Dedifferentiated amniotic fluid mesenchymal stem cell (primary cell): Measurements from ENCODE around the gene EPHB1.
"Not testable (repeated sequence)": the region's sequence is repeated elsewhere in the genome, so short reads cannot be mapped to it uniquely, and the experiment has no call there.

Experiments used
- DNase-seq: peaks from one replicate; pipeline ENCODE4 v3.0.0-alpha.2; 2016; ENCODE audit errors: extremely low spot score

Gene EPHB1

DNA sequence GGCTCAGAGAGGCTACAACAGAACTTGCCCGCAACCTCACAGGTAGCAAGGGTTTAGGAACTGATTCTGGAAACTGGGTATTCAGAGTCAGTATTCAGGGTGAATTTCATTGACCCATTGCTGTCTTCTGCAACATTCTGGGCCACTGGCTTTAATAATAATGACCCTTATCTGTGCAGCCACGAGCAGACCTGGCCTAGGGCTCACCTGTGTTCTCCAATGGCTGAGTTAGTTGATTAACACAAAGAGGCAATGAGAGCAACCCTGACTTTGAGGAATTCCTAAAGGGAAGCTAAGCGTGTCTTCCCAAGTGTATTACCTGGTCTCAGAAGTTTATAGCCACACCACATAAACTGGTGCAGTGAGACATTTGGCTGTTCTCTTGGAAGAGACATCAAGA is 289.9 kb downstream of the EPHB1 start:
- no peak for DNase-seq

DNA sequence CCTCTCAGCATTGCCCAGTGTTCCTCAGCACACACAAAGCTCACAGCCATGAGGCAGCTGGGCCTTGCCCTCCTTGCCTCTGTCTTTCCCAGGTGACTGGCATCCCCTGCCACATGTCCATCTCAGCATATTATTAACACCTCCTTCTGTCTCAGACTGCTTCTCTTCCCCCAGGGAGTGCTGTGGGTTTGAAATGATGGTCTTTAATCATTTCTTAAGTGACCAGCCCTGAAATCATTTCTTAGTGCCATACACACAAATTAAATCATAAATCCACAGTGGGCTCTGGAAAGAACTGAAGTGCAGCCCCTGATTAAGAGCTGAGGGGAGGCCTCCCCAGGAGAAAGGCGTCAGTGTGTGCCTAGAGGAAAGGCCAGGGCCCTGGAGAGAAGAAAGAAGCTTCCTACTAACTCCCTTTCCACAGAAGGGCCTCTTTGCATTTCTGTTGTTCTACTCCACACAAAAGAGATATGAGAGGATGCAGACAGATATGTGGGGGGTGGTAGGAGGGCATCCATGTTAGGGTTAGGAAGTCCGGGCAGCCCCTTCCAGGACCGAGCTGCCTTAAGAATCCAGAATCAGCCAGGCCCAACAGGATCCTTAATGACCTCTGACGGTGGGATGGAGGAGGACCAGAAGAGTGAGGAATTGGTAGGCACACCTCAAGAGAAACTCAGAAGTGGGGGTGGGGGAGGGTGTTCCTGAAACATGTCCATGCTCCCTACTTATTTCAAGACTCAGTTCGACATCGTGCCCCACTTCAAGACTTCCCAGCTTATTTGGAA is 290.8 kb downstream of the EPHB1 start:
- no peak for DNase-seq

DNA sequence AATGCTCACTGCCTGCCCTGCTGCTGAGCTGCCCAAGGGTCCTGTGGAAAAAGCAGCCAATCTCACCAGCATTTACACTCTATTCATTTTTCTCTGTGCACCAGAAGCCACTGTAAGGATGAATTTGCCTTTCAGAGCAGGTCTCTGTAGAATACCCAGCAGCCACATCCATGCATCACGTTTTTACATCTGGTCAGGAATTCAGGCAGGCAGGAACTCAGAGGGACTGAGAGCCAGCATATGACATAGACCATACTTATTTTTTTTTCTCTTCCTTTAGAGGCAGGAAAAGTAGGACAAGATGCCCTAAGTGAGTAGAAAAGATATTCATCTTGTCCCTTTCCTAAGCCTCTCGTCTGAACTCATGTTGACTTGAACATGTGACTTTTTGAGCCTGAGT is 292.7 kb downstream of the EPHB1 start:
- DNase-seq: no peak

DNA sequence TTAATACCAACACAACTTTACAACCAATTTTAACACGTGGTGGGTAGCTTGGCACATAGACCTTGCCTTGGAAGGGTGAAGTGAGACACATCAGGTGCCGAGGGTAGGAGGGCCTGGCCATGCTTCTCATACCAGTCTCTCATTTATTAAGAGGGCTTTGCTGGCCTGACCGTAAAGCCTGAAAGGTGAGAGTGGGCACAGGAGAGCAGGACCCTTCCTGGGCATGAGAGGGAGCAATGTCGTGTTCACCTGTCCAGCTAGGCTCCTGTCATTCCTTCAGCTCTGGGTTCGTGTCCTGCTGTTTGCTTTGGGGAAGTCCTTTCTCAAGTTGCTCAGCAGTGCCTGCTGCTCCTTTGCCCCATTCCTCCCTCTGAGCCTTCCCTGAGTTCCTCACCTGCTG is 294.4 kb downstream of the EPHB1 start:
- no peak for DNase-seq

DNA sequence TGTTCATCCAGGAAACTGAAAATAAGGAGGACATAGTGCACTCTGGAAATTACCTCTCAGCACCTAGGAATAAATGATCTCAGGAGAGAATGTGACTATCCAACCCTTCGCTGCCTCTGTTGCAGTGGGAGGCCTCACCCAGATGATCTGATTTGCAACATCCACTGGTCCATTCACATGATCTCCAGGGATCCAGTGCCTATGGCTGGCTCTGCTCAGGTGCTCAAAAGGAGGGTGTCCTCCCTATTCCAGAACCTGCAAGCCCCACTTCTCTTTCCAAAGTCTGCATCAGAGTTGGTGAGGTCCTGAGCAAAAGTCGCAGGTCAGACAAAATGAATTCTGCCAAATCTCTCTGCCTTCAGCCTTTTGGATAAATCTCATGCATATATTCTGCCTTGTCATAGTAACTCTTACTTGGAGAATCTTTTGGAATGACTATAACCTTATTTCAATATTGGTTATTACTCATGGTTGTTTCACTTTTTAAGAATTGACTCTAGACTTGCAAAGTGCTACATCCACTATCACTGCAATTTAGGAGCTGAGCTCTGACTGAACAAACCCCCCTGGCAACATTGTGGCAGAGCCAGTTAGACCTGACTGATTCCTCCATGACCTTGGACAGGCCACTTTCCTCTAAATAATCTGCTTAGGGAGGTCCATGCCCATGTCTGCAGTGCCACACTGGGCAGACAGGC is 295.1 kb downstream of the EPHB1 start:
- no peak for DNase-seq

DNA sequence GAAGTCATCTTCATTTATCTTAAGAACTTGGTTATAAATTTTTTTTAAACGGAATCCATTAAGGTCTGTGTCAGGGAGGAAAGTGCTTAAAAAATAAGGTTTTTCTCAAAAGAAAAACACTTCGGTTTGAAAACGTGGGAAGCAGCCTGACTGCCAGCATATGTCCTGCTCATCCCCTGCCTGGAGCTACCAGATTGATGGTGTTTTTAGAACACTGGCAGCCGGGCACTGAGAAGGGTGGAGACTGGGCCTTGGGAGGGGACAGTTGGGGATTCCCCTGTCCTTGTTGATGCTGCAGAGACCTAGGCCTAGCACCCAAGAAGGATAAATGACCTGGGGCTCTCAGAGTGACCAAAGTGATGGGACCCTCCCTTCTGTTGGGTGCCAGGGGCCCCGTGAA is 296.9 kb downstream of the EPHB1 start:
- DNase-seq: no peak

DNA sequence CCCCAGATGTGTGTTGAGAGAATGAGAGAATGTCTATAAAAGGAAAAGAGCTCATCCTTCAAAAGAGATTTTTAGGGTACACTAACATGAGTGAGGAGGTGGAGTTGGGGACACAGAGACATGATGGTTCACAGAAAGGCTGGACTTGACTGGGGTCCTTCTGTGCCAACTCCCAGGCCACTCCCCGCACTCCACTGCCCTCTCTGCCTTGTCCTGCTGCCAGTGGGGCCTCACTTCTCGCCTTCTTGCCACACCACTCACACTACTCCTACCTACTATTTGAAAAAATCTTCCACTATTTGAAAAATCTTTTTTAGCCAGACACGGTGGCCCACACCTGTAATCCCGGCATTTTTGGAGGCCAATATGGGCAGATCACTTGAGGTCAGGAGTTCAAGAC is 298.1 kb downstream of the EPHB1 start:
- DNase-seq: no peak

DNA sequence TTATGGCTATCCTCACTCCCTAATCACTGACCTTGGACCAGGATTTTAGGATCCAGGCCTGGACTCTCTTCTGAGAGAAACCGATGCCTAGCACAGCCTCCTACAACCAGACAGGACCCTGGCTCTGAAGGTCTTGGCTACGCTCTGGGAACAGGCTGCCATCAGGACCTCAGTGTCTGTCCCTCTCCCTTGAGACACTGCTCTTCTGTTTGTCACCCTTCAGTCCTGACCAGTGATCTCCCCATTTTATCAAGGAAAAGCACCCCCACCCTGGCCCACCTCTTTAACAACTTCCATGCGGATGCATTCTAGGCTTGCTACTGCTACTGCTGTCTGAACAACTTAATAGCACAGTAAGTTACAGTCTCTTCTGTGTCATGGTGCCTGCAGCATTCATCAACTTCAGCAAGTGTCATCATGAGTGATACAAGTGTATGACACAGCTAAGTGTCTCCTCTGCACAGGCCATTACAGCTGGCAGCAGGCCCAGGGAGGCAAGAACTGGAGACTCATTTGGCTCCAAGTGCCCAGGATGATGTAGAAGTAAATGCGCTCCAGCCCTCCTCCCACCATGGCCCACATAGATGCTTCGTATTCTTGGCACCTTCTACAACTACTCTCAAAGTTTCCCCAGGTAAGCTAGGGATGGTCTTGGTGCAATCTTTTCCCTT is 302.4 kb downstream of the EPHB1 start:
- DNase-seq: no peak

DNA sequence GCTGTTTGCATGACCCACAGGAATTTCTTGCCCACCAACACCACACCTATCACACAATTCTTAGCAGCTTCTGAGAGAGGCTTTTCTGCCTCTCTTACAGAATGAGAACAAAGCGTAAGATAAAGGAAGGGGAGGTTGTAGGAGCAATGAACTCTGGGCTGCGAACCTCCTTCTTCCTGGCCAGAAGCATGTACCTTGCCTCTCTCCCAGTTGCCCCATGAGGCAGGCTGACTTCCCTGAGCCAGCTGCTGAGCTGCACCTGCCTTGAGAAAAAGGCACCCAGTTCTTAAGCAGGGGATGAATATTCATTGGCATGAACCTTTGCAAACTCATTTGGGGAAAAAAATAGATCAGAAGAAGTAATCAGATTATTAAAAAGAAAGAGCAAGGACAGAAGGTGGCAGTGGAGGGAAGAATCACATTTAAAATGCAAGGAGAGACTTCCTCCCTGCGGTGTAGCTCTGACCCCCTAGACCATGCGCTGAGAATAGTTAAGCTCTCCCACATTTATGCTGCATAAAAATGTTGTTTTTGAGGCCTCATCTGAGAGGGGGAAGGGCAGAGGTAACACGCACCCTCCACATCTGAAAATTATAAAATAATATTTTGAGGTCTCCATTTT is 304.8 kb downstream of the EPHB1 start:
- DNase-seq: no peak

DNA sequence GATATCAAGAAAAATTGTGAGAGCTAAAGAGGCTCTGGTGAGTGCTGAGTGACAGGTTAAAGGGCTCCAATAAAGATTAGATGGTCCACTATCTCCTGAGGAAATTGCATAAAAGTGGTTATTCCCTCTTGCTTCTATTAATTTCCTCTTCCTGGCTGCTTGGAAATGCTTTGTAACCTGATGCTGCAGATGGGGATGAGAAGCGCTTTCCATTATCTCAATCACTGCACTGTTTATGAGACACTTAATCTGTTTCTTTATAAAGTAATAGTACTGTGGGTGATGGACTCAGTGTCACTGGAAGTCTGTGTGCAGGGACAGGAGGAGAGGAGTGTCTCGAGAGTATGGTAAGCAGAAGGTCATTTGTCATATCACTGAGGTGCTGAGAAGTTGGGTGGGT is 305.3 kb downstream of the EPHB1 start:
- no peak for DNase-seq

DNA sequence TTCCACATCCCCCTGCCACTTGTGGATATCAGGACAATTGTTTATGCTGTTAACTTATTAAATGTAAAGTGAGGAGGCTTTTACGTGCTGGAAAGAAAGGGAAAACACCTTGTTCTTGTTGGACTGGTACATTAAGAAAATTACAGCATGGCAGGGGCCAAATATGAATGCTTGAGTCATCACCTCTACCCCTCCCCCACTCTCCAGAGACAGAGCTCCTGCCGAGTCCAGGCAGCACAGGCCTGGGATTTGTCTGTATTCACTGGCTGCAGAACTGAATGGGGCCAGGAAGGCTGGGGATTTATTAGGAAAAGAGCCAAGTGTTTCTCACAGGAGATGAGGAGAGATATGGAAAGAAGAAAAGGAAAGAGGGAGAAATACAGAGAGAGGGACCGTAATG is 308.9 kb downstream of the EPHB1 start:
- DNase-seq: no peak

DNA sequence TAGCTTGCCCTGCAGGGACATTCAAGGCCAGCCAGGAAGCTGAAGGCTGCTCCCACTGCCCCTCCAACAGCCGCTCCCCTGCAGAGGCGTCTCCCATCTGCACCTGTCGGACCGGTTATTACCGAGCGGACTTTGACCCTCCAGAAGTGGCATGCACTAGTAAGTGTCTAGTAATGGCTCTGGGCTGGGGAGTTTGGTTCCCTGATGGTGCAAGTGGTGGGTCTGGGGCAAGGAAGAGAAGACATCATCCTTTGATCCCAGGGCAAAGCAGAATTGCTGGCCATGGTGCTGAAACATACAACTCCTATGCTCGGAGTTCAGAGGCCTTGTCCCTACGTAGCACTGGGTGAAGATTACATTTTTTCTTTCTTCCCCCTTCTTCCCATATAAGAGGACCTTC is 311.4 kb downstream of the EPHB1 start:
- DNase-seq: no peak

DNA sequence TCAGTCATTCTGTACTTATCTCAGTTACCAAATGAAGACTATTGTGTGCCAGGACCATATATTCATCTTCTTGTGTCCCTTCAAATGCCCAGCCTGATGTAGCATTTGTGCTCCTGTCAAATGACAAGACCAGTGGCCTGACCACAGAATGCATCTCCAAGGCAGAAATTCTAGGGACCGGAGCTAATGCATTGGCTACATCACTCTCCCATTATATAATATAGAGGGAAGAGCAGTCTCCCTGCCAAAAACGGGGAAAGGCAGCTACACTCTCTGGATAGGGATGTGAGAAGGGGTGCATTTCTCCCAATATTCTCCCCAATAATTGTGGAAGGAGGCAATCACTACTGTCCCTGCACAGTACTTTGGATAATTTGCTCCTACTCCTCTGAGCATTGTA is 312.0 kb downstream of the EPHB1 start:
- no peak for DNase-seq

DNA sequence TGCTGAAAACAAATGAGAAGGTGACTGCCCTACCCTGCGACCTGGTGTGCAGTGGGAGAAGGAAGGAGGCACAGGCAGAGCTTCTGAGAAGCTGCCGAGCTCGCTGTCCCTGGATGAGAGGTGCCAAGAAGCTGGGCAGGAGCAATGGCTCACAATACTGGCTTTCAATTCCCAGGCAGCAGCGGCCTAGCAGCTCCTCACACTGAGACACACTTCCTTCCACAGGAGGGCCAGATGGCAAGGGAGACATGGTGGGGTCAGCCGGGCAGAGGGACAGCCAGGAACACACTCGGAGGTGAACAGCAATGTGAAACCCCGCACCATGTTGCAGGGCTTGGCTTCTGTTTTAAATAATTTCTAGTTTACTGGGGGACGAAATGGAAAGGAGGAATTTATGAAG is 314.6 kb downstream of the EPHB1 start:
- no peak for DNase-seq

DNA sequence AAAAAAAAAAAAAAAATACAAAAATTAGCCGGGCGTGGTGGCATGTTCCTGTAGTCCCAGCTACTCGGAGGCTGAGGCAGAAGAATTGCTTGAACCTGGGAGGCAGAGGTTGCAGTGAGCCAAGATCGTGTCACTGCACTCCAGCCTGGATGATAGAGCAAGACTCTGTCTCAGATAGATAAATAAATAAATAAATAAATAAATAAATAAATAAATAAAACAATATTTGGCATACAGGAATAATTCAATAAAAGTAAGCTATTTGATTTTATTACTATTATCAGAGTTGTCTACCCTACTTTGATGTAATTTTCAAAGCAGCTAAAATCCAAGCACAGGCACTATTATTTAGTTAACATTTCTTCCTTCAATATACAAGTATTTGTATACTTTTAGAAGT is 319.5 kb downstream of the EPHB1 start:
- DNase-seq: not testable (repeated sequence)

DNA sequence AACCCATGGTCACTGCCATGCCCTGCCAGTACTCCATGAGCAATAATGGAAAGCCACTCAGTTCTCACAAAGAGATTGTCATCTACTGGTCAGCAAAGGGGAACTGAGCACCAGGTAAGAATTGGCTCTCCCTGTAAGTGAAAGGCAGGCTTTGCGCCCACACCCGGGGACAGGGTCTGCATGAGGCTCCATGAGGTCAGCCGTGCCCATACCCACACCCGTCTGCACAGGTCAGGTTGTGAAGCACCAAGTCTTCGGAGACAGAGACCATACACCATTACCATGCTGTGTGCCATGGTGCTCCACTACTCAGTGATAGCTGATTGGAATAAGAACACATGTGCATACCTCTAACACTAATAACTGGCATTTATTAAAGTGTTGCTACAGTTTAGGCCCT is 322.9 kb downstream of the EPHB1 start:
- DNase-seq: no peak

DNA sequence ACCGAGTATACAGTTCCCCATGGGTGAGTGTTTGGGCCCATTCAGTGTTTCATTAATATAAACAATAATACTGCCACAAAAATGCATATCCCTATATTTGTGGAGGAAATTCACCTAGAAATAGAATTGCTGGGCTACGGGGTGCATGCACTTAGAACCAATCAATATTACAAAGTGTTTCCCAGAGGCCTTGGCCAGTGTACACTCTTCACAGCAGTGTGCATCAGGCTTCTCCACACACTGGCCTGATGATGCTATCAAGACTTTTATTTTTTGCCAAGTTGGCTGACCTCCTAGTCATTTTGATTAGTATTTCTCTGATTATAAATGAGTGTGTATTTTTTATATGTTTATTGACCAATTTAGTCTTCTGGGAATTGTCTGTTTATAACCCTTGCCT is 323.7 kb downstream of the EPHB1 start:
- DNase-seq: no peak

DNA sequence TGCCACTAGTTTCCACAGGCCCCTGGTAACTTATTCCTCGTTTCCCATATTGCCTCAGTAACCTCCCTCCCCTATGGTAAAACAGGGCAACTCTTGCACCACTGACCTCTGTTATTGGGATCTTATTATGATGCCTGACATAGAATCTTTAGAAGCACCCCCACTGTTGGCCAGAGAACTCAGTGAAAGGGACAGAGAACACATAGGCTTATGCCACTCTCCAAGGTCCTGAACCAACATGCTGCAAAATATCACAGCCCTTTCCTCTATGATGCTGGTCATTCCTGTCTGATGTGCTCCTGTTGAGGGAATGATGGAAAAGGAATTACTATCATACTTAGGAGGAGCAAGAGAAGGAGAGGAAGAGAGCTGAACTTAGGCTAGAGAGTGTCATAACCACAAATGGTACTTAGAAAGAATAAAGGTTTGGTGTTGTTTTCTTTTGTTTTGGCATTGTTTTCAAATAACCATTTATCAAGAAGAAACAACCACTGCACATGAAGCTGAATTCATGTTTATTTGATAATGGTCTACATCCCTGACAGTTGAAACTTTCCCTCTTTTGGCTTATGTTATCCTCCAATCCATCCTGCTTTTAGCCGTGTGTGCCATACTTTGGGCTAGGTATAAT is 330.2 kb downstream of the EPHB1 start:
- DNase-seq: no peak

DNA sequence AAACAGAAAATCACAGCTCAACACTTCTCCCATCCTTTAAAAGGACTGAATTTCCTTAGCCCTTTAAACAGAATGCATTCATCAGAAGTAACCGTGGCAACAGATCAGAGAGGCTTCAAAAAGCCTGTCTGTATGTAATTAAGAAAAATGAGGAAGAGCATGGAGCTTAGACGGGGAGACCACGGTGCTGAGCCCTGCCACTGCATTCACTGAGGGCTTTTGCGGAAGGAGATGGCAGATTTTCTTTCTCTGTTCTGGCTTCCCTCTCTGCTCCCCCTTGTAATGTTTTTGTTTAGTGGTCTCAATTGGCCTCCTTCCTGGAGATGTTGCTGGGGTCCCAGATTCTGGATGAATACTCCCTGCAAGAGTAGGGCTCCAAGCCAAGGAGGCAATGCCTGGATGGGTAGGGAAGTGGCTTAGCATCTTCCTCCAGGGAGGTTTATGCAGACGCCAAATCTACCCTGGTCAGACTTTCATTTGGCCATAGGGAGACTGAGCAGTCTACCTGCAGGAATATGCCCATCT is 332.9 kb downstream of the EPHB1 start:
- DNase-seq: no peak

DNA sequence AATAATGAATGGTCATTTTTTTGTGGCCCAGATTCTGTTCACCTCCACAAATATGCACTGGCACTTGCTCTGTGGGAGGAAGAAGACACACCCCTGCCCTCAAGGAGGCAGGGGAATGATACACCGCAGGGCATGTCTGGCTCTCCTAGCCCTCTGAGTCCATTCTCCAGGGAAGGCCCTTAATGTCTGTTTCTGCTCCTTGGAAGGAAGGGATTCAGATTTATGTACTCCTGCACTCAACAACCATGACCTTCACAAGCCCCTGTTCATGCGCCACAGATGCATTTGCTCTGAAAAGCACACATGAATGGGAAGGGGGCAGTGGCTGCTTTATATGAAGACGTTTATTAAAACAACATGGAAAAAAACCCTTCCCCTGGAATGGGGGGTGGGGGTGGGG is 333.8 kb downstream of the EPHB1 start:
- DNase-seq: no peak

DNA sequence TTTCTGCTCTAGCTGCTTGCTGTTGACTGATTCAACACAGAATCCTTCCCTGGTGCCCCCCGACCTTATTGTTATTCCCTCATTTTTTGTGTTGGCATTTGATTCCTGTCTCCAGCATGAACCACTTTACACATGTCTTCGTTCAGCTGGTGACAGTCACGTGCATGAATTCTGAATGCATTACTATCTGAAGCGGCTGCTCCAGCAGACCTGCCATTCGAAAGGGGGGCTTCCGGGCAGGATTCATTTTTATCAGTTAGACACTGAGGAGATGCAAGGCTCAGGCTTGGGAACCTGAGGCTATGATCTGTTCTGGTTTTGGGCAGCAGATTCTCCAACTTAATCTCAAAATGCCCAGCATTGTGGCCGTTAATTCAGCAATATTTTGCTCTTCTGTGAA is 336.2 kb downstream of the EPHB1 start:
- no peak for DNase-seq
